Neural crest cell (in vitro differentiated cells): ENCODE measurements around the gene ZBBX. TPM values are rescaled to one million over a fixed set of nuclear protein-coding genes. Genes with fewer than 3 reads are reported as not detected.

Experiments
- DNase-seq: peaks from one replicate; pipeline ENCODE4 v3.0.0; 2021; ENCODE audit warnings: low read depth, mixed read lengths, low spot score
- H3K27ac Mint-ChIP-seq: one replicate; pipeline ENCODE4 v1.8.0; 2021; ENCODE audit warnings: mild to moderate bottlenecking, mixed read lengths; ENCODE audit not compliant: unreplicated experiment
- H3K27me3 Mint-ChIP-seq: 2 replicates; pipeline ENCODE4 v1.8.0; 2021; ENCODE audit warnings: low read depth, mild to moderate bottlenecking, mixed read lengths
- H3K36me3 Mint-ChIP-seq: 2 replicates; pipeline ENCODE4 v1.8.0; 2021; ENCODE audit warnings: low read depth, mild to moderate bottlenecking, mixed read lengths
- H3K4me1 Mint-ChIP-seq: 2 replicates; pipeline ENCODE4 v1.8.0; 2021; ENCODE audit warnings: mixed read lengths
- H3K4me3 Mint-ChIP-seq: one replicate; pipeline ENCODE4 v1.8.0; 2021; ENCODE audit warnings: mild to moderate bottlenecking, mixed read lengths
- H3K9me3 Mint-ChIP-seq: 2 replicates; pipeline ENCODE4 v1.8.0; 2021; ENCODE audit warnings: mixed read lengths
- total RNA-seq: library from RNA; stranded (reverse); gene quantifications from 2 replicates; pipeline ENCODE4 v1.2.1, GENCODE V29; 2021
- TF ChIP-seq, protein P1 (sequence below): fragments of 200-600 bp; sonication (generic); conservative IDR thresholded peaks from 2 replicates; pipeline ENCODE4 v1.5.0; 2021; ENCODE audit warnings: antibody characterized with exemption, mild to moderate bottlenecking

ZBBX gene
- total RNA-seq, 1 donor from 2014 or later = 1.6 TPM

DNA sequence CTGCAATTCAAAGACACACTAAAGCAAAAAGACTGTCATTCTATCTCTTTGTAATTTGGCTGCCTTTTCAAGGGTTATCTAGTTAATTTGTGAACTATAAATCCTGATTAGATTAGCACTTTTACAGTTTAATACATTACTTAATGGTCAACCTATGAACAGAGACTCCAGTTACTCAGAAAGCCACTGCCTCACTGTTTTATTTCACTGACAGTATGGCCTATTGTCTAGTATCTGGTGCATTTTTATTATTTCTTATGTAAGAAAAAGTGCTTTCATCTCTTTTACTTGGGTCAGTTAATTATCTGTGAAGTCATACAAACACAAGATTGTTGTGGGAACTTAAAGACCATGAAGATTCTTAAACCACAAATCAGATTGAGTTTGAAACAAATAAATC, 133.8 kb downstream of the ZBBX start:
- no peak overlapping the region for H3K4me3 Mint-ChIP-seq

DNA sequence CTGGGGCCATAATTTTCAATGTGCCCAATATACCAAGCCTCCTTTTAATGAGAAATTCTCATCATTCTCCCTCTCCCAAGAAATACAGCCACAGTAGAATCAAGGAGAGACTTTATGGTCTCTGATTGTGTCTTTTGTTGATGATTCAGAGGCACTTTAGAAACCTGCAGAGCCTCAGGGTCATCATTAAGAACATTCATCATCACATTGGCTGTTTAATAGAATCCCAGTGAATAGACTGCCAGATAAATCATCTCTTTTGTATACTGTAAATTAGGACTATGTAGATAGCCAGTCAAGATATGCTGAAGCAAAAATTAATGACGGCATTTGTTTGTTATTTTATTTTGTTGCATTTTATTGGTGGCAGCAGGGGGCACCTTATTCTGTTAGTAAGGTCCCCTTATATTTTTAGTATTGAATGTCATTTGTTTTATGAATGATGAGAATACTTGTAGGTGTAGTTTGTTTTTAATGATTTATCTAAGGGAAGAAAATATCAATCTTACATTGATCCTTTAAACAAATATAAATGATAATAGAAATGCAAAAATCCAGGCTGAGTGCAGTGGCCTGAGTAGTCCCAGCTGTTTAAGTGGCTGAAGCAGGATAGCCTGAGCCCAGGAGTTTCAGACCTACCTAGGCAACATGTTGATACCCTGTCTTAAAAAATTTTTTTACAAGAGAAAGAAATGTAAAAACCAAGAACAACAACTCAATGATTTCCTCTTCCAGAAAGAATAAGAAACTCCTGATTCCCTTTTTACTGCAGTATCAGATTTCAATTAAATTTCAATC, 138.8 kb downstream of the ZBBX start:
- no peak overlapping the region for H3K27ac Mint-ChIP-seq
- TF ChIP-seq, protein P1, sequence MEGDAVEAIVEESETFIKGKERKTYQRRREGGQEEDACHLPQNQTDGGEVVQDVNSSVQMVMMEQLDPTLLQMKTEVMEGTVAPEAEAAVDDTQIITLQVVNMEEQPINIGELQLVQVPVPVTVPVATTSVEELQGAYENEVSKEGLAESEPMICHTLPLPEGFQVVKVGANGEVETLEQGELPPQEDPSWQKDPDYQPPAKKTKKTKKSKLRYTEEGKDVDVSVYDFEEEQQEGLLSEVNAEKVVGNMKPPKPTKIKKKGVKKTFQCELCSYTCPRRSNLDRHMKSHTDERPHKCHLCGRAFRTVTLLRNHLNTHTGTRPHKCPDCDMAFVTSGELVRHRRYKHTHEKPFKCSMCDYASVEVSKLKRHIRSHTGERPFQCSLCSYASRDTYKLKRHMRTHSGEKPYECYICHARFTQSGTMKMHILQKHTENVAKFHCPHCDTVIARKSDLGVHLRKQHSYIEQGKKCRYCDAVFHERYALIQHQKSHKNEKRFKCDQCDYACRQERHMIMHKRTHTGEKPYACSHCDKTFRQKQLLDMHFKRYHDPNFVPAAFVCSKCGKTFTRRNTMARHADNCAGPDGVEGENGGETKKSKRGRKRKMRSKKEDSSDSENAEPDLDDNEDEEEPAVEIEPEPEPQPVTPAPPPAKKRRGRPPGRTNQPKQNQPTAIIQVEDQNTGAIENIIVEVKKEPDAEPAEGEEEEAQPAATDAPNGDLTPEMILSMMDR = no peak
- H3K27me3 Mint-ChIP-seq = no peaks in the 10 kb centered on the region
- no peak overlapping the region for H3K4me3 Mint-ChIP-seq
- no peaks in the 10 kb centered on the region for H3K4me1 Mint-ChIP-seq
- DNase-seq = no peak
- no peaks in the 10 kb centered on the region for H3K36me3 Mint-ChIP-seq
- no peaks in the 10 kb centered on the region for H3K9me3 Mint-ChIP-seq

More for the DNA sequence above, 133.8 kb downstream of the ZBBX start:
- no peaks in the 10 kb centered on the region for H3K36me3 Mint-ChIP-seq
- H3K9me3 Mint-ChIP-seq = no peaks in the 10 kb centered on the region
- H3K27ac Mint-ChIP-seq = no peak overlapping the region
- H3K27me3 Mint-ChIP-seq = no peaks in the 10 kb centered on the region
- H3K4me1 Mint-ChIP-seq = no peaks in the 10 kb centered on the region
- DNase-seq = no peak
- TF ChIP-seq, protein P1 = no peak

DNA sequence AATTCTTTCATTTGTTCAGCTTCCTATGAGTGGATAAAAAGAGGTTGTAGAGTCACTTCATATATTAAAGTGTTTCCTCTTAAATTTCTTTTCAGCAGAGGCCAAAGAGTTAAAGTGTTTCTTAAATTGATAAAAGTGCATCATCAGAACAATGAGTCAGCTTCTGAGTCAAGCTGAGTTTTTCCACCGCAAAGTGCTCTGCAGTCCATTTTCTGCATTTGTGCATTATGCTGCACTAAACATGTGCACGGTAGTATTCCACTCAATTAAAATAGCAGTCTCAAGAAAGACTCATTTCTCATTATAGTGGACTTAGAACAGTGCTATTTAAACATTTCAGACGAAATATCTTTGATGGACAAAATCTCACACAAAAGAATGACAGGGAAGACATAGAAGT, 152.0 kb downstream of the ZBBX start:
- H3K27ac Mint-ChIP-seq = no peak overlapping the region
- TF ChIP-seq, protein P1 = no peak
- H3K4me3 Mint-ChIP-seq = no peak overlapping the region
- no peaks in the 10 kb centered on the region for H3K4me1 Mint-ChIP-seq
- H3K36me3 Mint-ChIP-seq = no peaks in the 10 kb centered on the region
- DNase-seq = no peak
- H3K9me3 Mint-ChIP-seq = peaks cover 3% of the 10 kb centered on the region
- H3K27me3 Mint-ChIP-seq = no peaks in the 10 kb centered on the region

DNA sequence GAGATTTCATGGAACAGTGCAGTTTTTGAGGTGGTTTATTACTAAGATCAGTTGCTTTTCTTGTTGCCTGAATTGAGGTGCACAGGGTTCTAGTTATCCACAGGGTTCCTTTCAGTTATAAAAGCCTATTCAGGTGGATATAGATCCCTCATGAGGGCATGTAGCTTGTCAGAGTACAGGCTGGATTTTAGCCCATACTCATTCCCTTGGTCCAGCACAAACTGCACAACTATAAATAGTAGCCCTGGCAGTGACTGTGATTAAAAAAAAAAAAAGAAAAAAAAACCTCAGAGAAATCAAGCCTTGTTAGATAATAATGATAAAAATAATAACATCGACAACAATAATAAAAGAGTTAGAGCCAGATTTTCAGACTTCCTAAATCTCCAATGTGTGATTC, 154.3 kb downstream of the ZBBX start:
- H3K4me1 Mint-ChIP-seq = no peaks in the 10 kb centered on the region
- H3K9me3 Mint-ChIP-seq = peaks cover 12% of the 10 kb centered on the region
- H3K27me3 Mint-ChIP-seq = no peaks in the 10 kb centered on the region
- DNase-seq = no peak
- H3K4me3 Mint-ChIP-seq = no peak overlapping the region
- peaks cover 3% of the 10 kb centered on the region for H3K36me3 Mint-ChIP-seq
- TF ChIP-seq, protein P1 = no peak
- no peak overlapping the region for H3K27ac Mint-ChIP-seq

DNA sequence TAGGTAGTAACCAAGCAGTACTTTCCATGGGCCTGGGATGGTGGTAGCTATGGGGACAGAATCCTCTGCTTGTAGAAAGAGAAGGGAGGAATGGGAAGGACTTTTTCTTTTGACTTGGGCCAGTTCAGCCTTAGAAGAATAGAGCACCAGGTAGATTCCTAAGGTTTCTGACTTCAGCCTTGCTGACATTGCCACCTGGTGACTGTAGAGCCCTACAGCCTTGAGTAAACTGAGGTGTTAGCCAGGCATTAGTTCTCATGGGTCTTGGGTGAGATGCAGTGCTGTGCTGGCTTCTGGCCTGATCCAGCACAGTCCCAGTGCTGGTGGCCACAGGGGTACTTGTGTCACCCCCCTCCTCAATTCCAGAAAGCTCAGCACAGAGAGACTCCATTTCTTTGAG, 171.1 kb downstream of the ZBBX start:
- no peaks in the 10 kb centered on the region for H3K4me1 Mint-ChIP-seq
- no peaks in the 10 kb centered on the region for H3K27me3 Mint-ChIP-seq
- TF ChIP-seq, protein P1 = no peak
- DNase-seq = no peak
- H3K4me3 Mint-ChIP-seq = no peak overlapping the region
- H3K36me3 Mint-ChIP-seq = no peaks in the 10 kb centered on the region
- peak overlapping the region; percentile 21 for H3K27ac Mint-ChIP-seq
- H3K9me3 Mint-ChIP-seq = peaks cover 6% of the 10 kb centered on the region
